ENCODE results near the gene PPP1R3G.

GRCh38 chr6:5050009-5050408, 35.1 kb upstream of the PPP1R3G start:
- TF ChIP-seq CTCF (optimal IDR thresholded peaks at IDR 0.05 in 1 of 3, IDR thresholded peaks at IDR 0.05 in 1 of 3, conservative IDR thresholded peaks at IDR 0.05 in 1 of 3; ENCODE audit: extremely low read depth in 1 of 3, insufficient read depth in 2 of 3, low read length in 3 of 3) (no peak), EZH2 (IDR thresholded peaks at IDR 0.05; ENCODE audit: low read length) (no peak)

All from keratinocyte (primary cell).